ENCODE measurements around the gene PARD3.

Gene PARD3

GRCh38 chr10:34838366-34838900 lies 23.3 kb upstream of the PARD3 start:
- no peaks in the 10 kb centered on the region for H3K79me2 ChIP-seq (ENCODE audit: insufficient read depth, low read depth)
- no peak overlapping the region for H3K27ac ChIP-seq
- no peak overlapping the region for H2AFZ ChIP-seq (ENCODE audit: low read depth)
- no peak overlapping the region for H3K4me2 ChIP-seq
- no peaks in the 10 kb centered on the region for H3K27me3 ChIP-seq (ENCODE audit: insufficient read depth, low read depth)
- no peak overlapping the region for H3K9ac ChIP-seq
- no peak for TF ChIP-seq CTCF (conservative IDR thresholded peaks at IDR 0.05; ENCODE audit: low read depth, low read length)
- H3K36me3 ChIP-seq (ENCODE audit: insufficient read depth): no peaks in the 10 kb centered on the region
- H4K20me1 ChIP-seq (ENCODE audit: insufficient read depth): no peaks in the 10 kb centered on the region
- H3K4me3 ChIP-seq (IDR thresholded peaks at IDR 0.05; ENCODE audit: insufficient read depth, low read depth, low read length): no peak overlapping the region
- H3K4me1 ChIP-seq (ENCODE audit: low read depth, poor library complexity, severe bottlenecking): no peaks in the 10 kb centered on the region

GRCh38 chr10:34835908-34836508 lies 20.9 kb upstream of the PARD3 start:
- Histone ChIP-seq H3K4me2 (no peak overlapping the region), H3K4me3 (IDR thresholded peaks at IDR 0.05; ENCODE audit: insufficient read depth, low read depth, low read length) (no peak overlapping the region)
- TF ChIP-seq CTCF (conservative IDR thresholded peaks at IDR 0.05; ENCODE audit: low read depth, low read length): no peak

DNA sequence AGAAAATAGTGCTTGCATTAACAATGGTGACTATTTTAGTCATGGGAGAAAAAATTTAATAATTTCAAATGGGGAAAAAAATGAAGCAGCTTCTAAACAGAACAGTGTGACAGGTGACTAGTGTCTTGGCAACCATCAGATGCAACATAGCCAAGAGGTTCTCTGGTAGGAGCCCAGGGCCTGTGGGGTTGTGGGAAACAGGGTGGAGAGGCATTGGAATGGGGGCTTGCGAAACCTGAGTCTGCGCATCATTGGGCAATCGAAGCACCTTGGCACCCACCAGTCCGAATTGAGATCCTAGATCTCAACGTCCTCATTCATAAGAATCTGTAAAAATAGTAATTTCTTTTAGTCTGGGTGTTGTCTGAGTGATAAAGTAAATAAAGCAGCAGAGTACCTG lies 19.2 kb upstream of the PARD3 start:
- Histone ChIP-seq H3K27ac (no peak overlapping the region), H3K4me1 (ENCODE audit: low read depth, poor library complexity, severe bottlenecking) (no peaks in the 10 kb centered on the region), H3K27me3 (ENCODE audit: insufficient read depth, low read depth) (no peaks in the 10 kb centered on the region), H3K4me3 (IDR thresholded peaks at IDR 0.05; ENCODE audit: insufficient read depth, low read depth, low read length) (no peak overlapping the region), H3K9ac (no peak overlapping the region), H3K4me2 (no peak overlapping the region), H3K36me3 (ENCODE audit: insufficient read depth) (no peaks in the 10 kb centered on the region), H3K79me2 (ENCODE audit: insufficient read depth, low read depth) (no peaks in the 10 kb centered on the region), H4K20me1 (ENCODE audit: insufficient read depth) (no peaks in the 10 kb centered on the region), H2AFZ (ENCODE audit: low read depth) (no peak overlapping the region)
- TF ChIP-seq CTCF (conservative IDR thresholded peaks at IDR 0.05; ENCODE audit: low read depth, low read length): no peak

More at GRCh38 chr10:34835908-34836508, 20.9 kb upstream of the PARD3 start:
- H2AFZ ChIP-seq (ENCODE audit: low read depth): no peak overlapping the region
- H3K9ac ChIP-seq: no peak overlapping the region
- no peak overlapping the region for H3K27ac ChIP-seq
- H3K27me3 ChIP-seq (ENCODE audit: insufficient read depth, low read depth): no peaks in the 10 kb centered on the region
- H3K79me2 ChIP-seq (ENCODE audit: insufficient read depth, low read depth): no peaks in the 10 kb centered on the region
- H3K4me1 ChIP-seq (ENCODE audit: low read depth, poor library complexity, severe bottlenecking): no peaks in the 10 kb centered on the region
- H4K20me1 ChIP-seq (ENCODE audit: insufficient read depth): no peaks in the 10 kb centered on the region
- H3K36me3 ChIP-seq (ENCODE audit: insufficient read depth): no peaks in the 10 kb centered on the region

GRCh38 chr10:34830217-34830822 lies 15.2 kb upstream of the PARD3 start:
- H2AFZ ChIP-seq (ENCODE audit: low read depth): no peak overlapping the region
- H3K4me3 ChIP-seq (IDR thresholded peaks at IDR 0.05; ENCODE audit: insufficient read depth, low read depth, low read length): no peak overlapping the region
- no peaks in the 10 kb centered on the region for H3K79me2 ChIP-seq (ENCODE audit: insufficient read depth, low read depth)
- H3K36me3 ChIP-seq (ENCODE audit: insufficient read depth): no peaks in the 10 kb centered on the region
- TF ChIP-seq CTCF (conservative IDR thresholded peaks at IDR 0.05; ENCODE audit: low read depth, low read length): no peak
- no peak overlapping the region for H3K4me2 ChIP-seq
- no peaks in the 10 kb centered on the region for H3K4me1 ChIP-seq (ENCODE audit: low read depth, poor library complexity, severe bottlenecking)
- H3K27ac ChIP-seq: no peak overlapping the region
- H4K20me1 ChIP-seq (ENCODE audit: insufficient read depth): no peaks in the 10 kb centered on the region
- H3K27me3 ChIP-seq (ENCODE audit: insufficient read depth, low read depth): no peaks in the 10 kb centered on the region
- no peak overlapping the region for H3K9ac ChIP-seq

Data from KMS-11 (cell line).